Measurements from ENCODE around the gene SRMS. TPM values are rescaled to one million over a fixed set of nuclear protein-coding genes. Genes with fewer than 3 reads are reported as not detected.
A peak's percentile ranks its signal among the peaks of the same experiment; 100 is the strongest.

SRMS gene
- total and polyA plus RNA-seq, 2 donors (not counting 3 experiments of a cell fraction or from before 2014, with no cell fraction given), result not detected

DNA sequence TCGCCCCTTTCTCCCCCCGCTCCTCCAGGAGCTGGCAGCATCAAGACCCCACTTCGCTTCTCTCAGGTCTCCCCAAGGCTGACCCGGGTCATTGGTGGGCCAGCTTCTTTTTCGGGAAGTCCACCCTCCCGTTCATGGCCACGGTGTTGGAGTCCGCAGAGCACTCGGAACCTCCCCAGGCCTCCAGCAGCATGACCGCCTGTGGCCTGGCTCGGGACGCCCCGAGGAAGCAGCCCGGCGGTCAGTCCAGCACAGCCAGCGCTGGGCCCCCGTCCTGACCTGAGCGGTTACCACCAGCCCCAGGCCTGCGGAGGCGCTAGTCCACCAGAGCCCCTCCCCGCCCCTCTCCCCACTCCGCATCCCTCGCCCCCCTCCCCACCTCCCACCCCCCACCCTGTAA is 25.9 kb downstream of the SRMS start:
- DNase-seq (ENCODE audit: low read depth, low spot score) (no peak), FAIRE-seq (no peak)
- H3K27ac ChIP-seq (ENCODE audit: insufficient read depth, low read depth, low read length), result peak overlapping the region; percentile 25
- H3K4me3 ChIP-seq (replicated peaks in 1 of 3; ENCODE audit: insufficient read depth in 1 of 3, low read depth in 1 of 3, low read length in 3 of 3), result peak overlapping the region; percentile 60 to 77 (median 69)
- peak overlapping the region; percentile 81 for H3K9ac ChIP-seq (replicated peaks; ENCODE audit: extremely low read depth, insufficient read depth, low read length)
- H3K27me3 ChIP-seq (ENCODE audit: control insufficient read depth in 2 of 2, insufficient read depth in 2 of 2, low read length in 2 of 2), result no peaks in the 10 kb centered on the region
- peak overlapping the region; percentile 69 for H3K4me2 ChIP-seq (ENCODE audit: insufficient read depth, low read length)
- dilution Hi-C loops (cut with MboI; ENCODE audit: extremely low pct_ligation_motif_present, low sequenced_read_pairs), result no loop called here
- no TSS peak for BruUV-seq (replicated peaks)
- TF ChIP-seq JUN (IDR thresholded peaks at IDR 0.05; ENCODE audit: borderline replicate concordance, insufficient read depth, insufficient read length, low read depth) (no peak), MAX (IDR thresholded peaks at IDR 0.05; ENCODE audit: insufficient read depth, insufficient read length) (no peak), MYC (IDR thresholded peaks at IDR 0.05; ENCODE audit: low read depth, low read length) (no peak), POLR2AphosphoS5 (IDR thresholded peaks at IDR 0.05; ENCODE audit: insufficient read depth, low read depth, low read length) (no peak)
- TF ChIP-seq, protein P1, sequence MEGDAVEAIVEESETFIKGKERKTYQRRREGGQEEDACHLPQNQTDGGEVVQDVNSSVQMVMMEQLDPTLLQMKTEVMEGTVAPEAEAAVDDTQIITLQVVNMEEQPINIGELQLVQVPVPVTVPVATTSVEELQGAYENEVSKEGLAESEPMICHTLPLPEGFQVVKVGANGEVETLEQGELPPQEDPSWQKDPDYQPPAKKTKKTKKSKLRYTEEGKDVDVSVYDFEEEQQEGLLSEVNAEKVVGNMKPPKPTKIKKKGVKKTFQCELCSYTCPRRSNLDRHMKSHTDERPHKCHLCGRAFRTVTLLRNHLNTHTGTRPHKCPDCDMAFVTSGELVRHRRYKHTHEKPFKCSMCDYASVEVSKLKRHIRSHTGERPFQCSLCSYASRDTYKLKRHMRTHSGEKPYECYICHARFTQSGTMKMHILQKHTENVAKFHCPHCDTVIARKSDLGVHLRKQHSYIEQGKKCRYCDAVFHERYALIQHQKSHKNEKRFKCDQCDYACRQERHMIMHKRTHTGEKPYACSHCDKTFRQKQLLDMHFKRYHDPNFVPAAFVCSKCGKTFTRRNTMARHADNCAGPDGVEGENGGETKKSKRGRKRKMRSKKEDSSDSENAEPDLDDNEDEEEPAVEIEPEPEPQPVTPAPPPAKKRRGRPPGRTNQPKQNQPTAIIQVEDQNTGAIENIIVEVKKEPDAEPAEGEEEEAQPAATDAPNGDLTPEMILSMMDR (IDR thresholded peaks at IDR 0.05; ENCODE audit: extremely low read depth in 1 of 2, insufficient read depth in 1 of 2, low read depth in 1 of 2, low read length in 2 of 2), result peak in 1 of 2 donors; percentile 18
- peaks cover 0 to 2% of the 10 kb centered on the region in 2 experiments for H3K36me3 ChIP-seq (ENCODE audit: control insufficient read depth in 2 of 2, extremely low read depth in 1 of 2, insufficient read depth in 2 of 2, low read length in 2 of 2)
- no peak overlapping the region for H2AFZ ChIP-seq (ENCODE audit: low read depth, low read length)
- H3K9me3 ChIP-seq (replicated peaks; ENCODE audit: control insufficient read depth, insufficient read depth, low read length), result no peaks in the 10 kb centered on the region
- H3K4me1 ChIP-seq (ENCODE audit: control insufficient read depth, extremely low read depth, insufficient read depth, low read length), result peaks cover 12% of the 10 kb centered on the region
- intact Hi-C loops (cut with micrococcal nuclease), result no loop called here
- H4K20me1 ChIP-seq (replicated peaks; ENCODE audit: control insufficient read depth, extremely low read depth, insufficient read depth, low read length), result no peaks in the 10 kb centered on the region
- CTCF ChIA-PET, result interaction anchor here (0.5 to 2.5 kb wide), 7 partner anchors 15 to 284 kb away, joined by 3 to 28 read pairs (median 3); partner anchors contain the start of gene PTK6
- POLR2A ChIA-PET, result interaction anchor here (0.6 to 2.0 kb wide), 3 partner anchors 8 to 31 kb away, joined by 3 to 9 read pairs (median 5); no protein-coding TSS in a partner anchor
- H3K9me1 ChIP-seq (replicated peaks; ENCODE audit: control insufficient read depth, extremely low read depth, insufficient read depth, low read length), result no peaks in the 10 kb centered on the region
- peaks cover 16% of the 10 kb centered on the region for H3K79me2 ChIP-seq (ENCODE audit: control insufficient read depth, insufficient read depth, low read length)

Data from endothelial cell of umbilical vein (primary cell).